Erythroblast (primary cell): ENCODE results near the gene KIFC1.
"Not testable (repeated sequence)": the region's sequence is repeated elsewhere in the genome, so short reads cannot be mapped to it uniquely, and the experiment has no call there.

Source experiments
- GATA1 ChIP-seq: IDR thresholded peaks from 2 replicates; pipeline ENCODE4 v1.6.1; 2011; ENCODE audit warnings: low read depth, mild to moderate bottlenecking, control low read depth, low read length, moderate library complexity
- POLR2A ChIP-seq: IDR thresholded peaks from 2 replicates; pipeline ENCODE4 v1.6.1; 2011; ENCODE audit warnings: mild to moderate bottlenecking, low read length

DNA sequence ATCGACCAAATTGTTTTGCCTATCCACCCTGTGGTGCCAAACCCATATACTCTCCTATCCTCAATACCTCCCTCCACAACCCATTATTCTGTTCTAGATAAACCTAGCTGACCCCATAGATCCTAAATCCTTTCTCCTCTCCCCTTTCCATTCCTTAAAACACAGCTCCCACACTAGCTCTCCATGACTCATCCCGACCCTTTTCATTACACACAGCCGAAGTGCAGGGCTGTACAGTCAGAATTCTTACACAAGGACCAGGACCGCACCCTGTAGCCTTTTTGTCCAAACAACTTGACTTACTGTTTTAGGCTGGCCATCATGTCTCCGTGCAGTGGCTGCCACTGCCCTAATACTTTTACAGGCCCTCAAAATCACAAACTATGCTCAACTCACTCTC is 44.7 kb upstream of the KIFC1 start:
- not testable (repeated sequence) for TF ChIP-seq POLR2A, GATA1
